Activated CD4-positive, alpha-beta T cell treated with anti-CD3 and anti-CD28 coated beads for 36 hours (primary cell): Measurements from ENCODE around the gene KCNN4. TPM values are rescaled to one million over a fixed set of nuclear protein-coding genes. Genes with fewer than 3 reads are reported as not detected.
A peak's percentile ranks its signal among the peaks of the same experiment; 100 is the strongest.
"Not testable (repeated sequence)": the region's sequence is repeated elsewhere in the genome, so short reads cannot be mapped to it uniquely, and the experiment has no call there.

Source experiments
- ATAC-seq: fragments of 200-7000 bp; cut with Tn5 transposase; one replicate; pipeline ENCODE4 v1.10.0; 2021; ENCODE audit warnings: mild to moderate bottlenecking, moderate library complexity
- CTCF ChIA-PET: fragments of 350-600 bp; sonication (Branson Sonifier 250); formaldehyde crosslinking; loops from one replicate; lab custom pipeline; 2021; ENCODE audit warnings: antibody characterized with exemption; lab: Charles Lee
- POLR2A ChIA-PET: fragments of 350-600 bp; sonication (Branson Sonifier 250); formaldehyde crosslinking; loops from one replicate; lab custom pipeline; 2021; ENCODE audit warnings: antibody characterized with exemption, inconsistent platforms; lab: Charles Lee
- DNase-seq: peaks from one replicate; pipeline ENCODE4 v3.0.0-alpha.2; 2020
- H3K27ac Mint-ChIP-seq: one replicate; pipeline ENCODE4 v1.8.0; 2021; ENCODE audit warnings: mixed read lengths
- H3K27me3 Mint-ChIP-seq: one replicate; pipeline ENCODE4 v1.8.0; 2021; ENCODE audit warnings: mixed read lengths
- H3K36me3 Mint-ChIP-seq: one replicate; pipeline ENCODE4 v1.8.0; 2021; ENCODE audit warnings: low read depth, mixed read lengths
- H3K4me1 Mint-ChIP-seq: one replicate; pipeline ENCODE4 v1.8.0; 2021; ENCODE audit warnings: mixed read lengths
- H3K4me3 Mint-ChIP-seq: one replicate; pipeline ENCODE4 v1.8.0; 2021; ENCODE audit warnings: mild to moderate bottlenecking, moderate library complexity, mixed read lengths
- H3K9me3 Mint-ChIP-seq: one replicate; pipeline ENCODE4 v1.8.0; 2021; ENCODE audit warnings: low read depth, mixed read lengths
- intact Hi-C, 2 experiments: fragments of 100-400 bp; cut with DNase I in 1 of 2; cut with micrococcal nuclease in 1 of 2; formaldehyde crosslinking; loops; one replicate each; pipeline versions ENCODE4 v1.14.2 to v1.15.1; 2022 to 2024; cut with DNase I, micrococcal nuclease
- total RNA-seq, 2 experiments: library from RNA; stranded (reverse); gene quantifications; one replicate each; pipeline ENCODE4 v1.2.3, GENCODE V29; 2021

Gene KCNN4
- total RNA-seq = 100 to 1,000 TPM; 103 to 110 TPM

- peak within 1 kb of the TSS; percentile 94 for H3K27ac Mint-ChIP-seq
- peaks cover 37% of the 10 kb centered on the region for H3K36me3 Mint-ChIP-seq
- ChIA-PET CTCF (interaction anchor here (0.6 to 1.8 kb wide), 5 partner anchors 15 to 36 kb away, joined by 3 to 23 read pairs (median 4); partner anchors contain the start of gene SMG9), POLR2A (interaction anchor here (0.6 to 2.4 kb wide), 7 partner anchors 14 to 250 kb away, joined by 4 to 19 read pairs (median 5); partner anchors contain the start of gene SMG9)
- no peaks in the 10 kb centered on the region for H3K9me3 Mint-ChIP-seq
- H3K4me1 Mint-ChIP-seq = peaks cover 74% of the 10 kb centered on the region
- intact Hi-C loops = loop anchor here (1.0 to 10.0 kb wide), 10 partner anchors 16 to 346 kb away; partner anchors contain the start of genes ETHE1 (in 2 of the 2), SMG9 (in 2 of the 2), IRGQ (in 1 of the 2) and ZNF576 (in 1 of the 2)
- H3K4me3 Mint-ChIP-seq = peak within 1 kb of the TSS; percentile 78
- ATAC-seq (peak; percentile 68), DNase-seq (peak; percentile 91)
- H3K27me3 Mint-ChIP-seq = no peaks in the 10 kb centered on the region
Observed at GRCh38 chr19:43780706-43781525, at the start of gene KCNN4. KCNN4 (minus strand) TSS chr19:43780973; CDS start chr19:43780861, 112 bp downstream.

DNA sequence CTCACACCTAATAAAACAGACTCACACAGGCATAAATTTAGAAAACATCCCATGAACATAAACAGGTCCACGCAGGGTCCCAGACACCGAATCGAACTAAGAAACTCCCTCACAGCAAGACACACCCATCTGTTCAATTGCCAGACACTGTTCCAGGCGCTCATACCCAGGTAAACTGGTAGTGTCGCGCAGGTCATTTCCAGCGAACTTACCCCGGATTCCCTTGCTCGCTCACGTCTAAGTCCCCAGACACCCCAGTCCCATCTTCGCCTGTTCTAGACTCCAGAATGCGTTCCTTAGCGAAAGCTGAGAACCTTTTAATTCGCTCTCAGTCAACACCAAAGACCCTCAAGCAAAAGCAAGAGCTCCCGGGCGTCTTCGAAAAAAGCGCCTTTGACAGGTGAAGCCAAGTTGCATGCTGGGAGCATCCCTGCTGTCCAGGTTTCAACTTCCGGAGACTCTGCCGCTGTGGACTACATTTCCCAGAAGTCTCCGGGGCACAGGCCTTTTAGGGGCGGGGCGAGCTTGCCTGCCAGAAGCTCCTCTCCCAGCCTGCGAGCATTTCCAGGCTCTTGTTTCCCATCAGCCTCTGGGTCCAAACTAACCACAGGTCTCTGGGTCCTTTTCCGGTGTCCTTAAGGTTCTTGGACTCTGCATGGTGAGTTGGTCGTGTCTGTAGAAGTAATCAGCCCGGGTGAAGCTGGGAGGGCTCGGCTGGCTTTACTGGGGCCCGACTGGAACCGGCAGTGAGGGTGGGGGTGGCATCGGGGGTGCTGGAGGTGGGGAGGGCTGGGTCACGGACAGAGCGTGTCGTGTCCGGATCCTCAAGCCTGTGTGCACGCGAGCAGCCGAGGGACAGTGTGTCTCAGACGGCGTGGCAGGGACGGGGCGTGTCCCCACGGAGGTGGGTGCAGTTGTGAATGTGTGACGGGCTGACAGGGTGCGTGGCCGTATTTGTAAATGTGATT, 46.3 kb upstream of the KCNN4 start, which contains the start of gene ZNF283:
TSS of gene ZNF283 (plus strand) at position 535 of the 968 bp plus-strand sequence. CDS start 6,184 bp downstream, outside the sequence.
- H3K27ac Mint-ChIP-seq = peak within 1 kb of the TSS; percentile 60

DNA sequence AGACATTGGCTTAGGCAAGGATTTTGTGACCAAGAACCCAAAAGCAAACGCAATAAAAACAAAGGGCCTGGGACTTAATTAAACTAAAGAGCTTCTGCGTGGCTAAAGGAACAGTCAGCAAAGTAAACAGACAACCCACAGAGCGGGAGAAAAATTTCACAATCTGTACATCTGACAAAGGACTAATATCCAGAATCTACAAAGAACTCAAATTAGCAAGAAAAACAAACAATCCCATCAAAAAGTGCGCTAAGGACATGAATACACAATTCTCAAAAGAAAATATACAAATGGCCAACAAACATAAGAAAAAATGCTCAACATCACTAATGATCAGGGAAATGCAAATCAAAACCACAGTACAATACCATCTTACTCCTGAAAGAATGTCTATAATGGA, 43.8 kb upstream of the KCNN4 start:
- intact Hi-C loops = loop anchor here in 1 of 2 experiments (10.0 kb wide), 1 partner anchor 110 kb away; the partner anchor contains the start of gene ZNF45
- CTCF ChIA-PET = interaction anchor here (1.3 kb wide), 1 partner anchor 305 kb away, joined by 3 read pairs; no protein-coding TSS in a partner anchor
- ATAC-seq, POLR2A ChIA-PET, H3K4me3 Mint-ChIP-seq, DNase-seq, H3K9me3 Mint-ChIP-seq, H3K27ac Mint-ChIP-seq: not testable (repeated sequence)
- Mint-ChIP-seq H3K36me3 (peaks cover 19% of the 10 kb centered on the region), H3K27me3 (peaks cover 17% of the 10 kb centered on the region), H3K4me1 (peaks cover 25% of the 10 kb centered on the region)

More for the DNA sequence above, 46.3 kb upstream of the KCNN4 start, which contains the start of gene ZNF283:
- peak; percentile 99 for ATAC-seq
- peak; percentile 92 for DNase-seq
- CTCF ChIA-PET = interaction anchor here (0.5 to 1.2 kb wide), 6 partner anchors 8 to 427 kb away, joined by 3 to 4 read pairs (median 4); no protein-coding TSS in a partner anchor
- Mint-ChIP-seq H3K4me1 (peaks cover 14% of the 10 kb centered on the region), H3K9me3 (peaks cover 5% of the 10 kb centered on the region), H3K36me3 (peaks cover 38% of the 10 kb centered on the region), H3K27me3 (peaks cover 5% of the 10 kb centered on the region), H3K4me3 (peak within 1 kb of the TSS; percentile 87)
- intact Hi-C loops = loop anchor here (1.0 to 10.0 kb wide), 10 partner anchors 72 to 673 kb away; partner anchors contain the start of genes ZNF45 (in 2 of the 2), SMG9 (in 1 of the 2), ZNF180 (in 1 of the 2) and ZNF221 (in 1 of the 2)
- POLR2A ChIA-PET = interaction anchor here (0.6 to 0.7 kb wide), 2 partner anchors 33 to 103 kb away, joined by 3 read pairs; no protein-coding TSS in a partner anchor

DNA sequence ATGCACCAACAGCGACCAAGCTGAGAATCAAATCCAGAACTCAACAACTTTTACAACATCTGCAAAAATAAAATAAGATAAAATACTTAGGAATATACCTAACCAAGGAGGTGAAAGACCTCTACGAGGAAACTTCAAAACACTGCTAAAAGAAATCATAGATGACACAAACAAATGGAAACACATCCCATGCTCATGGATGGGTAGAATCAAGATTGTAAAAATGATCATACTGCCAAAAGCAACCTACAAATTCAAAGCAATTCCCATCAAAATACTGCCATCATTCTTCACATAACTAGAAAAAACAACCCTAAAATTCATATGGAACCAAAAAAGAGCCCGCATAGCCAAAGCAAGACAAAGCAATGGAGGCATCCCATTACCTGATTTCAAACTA, 43.1 kb upstream of the KCNN4 start:
- H3K36me3 Mint-ChIP-seq = peaks cover 13% of the 10 kb centered on the region
- ATAC-seq, H3K9me3 Mint-ChIP-seq, H3K27ac Mint-ChIP-seq, POLR2A ChIA-PET, DNase-seq, H3K4me3 Mint-ChIP-seq: not testable (repeated sequence)
- intact Hi-C loops = loop anchor here in 1 of 2 experiments (10.0 kb wide), 1 partner anchor 111 kb away; the partner anchor contains the start of gene ZNF45
- peaks cover 25% of the 10 kb centered on the region for H3K4me1 Mint-ChIP-seq
- peaks cover 17% of the 10 kb centered on the region for H3K27me3 Mint-ChIP-seq
- CTCF ChIA-PET = interaction anchor here (1.3 to 3.2 kb wide), 2 partner anchors 14 to 304 kb away, joined by 3 to 16 read pairs; no protein-coding TSS in a partner anchor

GRCh38 chr19:43820884-43821215, 40.1 kb upstream of the KCNN4 start:
- intact Hi-C loops = loop anchor here in 1 of 2 experiments (10.0 kb wide), 1 partner anchor 114 kb away; the partner anchor contains the start of gene ZNF45
- H3K27me3 Mint-ChIP-seq = peaks cover 22% of the 10 kb centered on the region
- DNase-seq = no peak
- peak overlapping the region; percentile 56 for H3K27ac Mint-ChIP-seq
- H3K4me1 Mint-ChIP-seq = peaks cover 11% of the 10 kb centered on the region
- H3K4me3 Mint-ChIP-seq = peak overlapping the region; percentile 73
- ChIA-PET CTCF (interaction anchor here (0.6 to 3.2 kb wide), 3 partner anchors 11 to 374 kb away, joined by 3 to 16 read pairs (median 3); no protein-coding TSS in a partner anchor), POLR2A (interaction anchor here (0.5 kb wide), 1 partner anchor 300 kb away, joined by 3 read pairs; no protein-coding TSS in a partner anchor)
- peaks cover 4% of the 10 kb centered on the region for H3K9me3 Mint-ChIP-seq
- no peaks in the 10 kb centered on the region for H3K36me3 Mint-ChIP-seq
- no peak for ATAC-seq

GRCh38 chr19:43820098-43820883, 39.5 kb upstream of the KCNN4 start:
- ATAC-seq (peak; percentile 75), DNase-seq (peak; percentile 68)
- peaks cover 11% of the 10 kb centered on the region for H3K4me1 Mint-ChIP-seq
- peaks cover 4% of the 10 kb centered on the region for H3K9me3 Mint-ChIP-seq
- ChIA-PET CTCF (interaction anchor here (0.6 to 3.2 kb wide), 3 partner anchors 11 to 165 kb away, joined by 3 to 16 read pairs (median 4); no protein-coding TSS in a partner anchor), POLR2A (interaction anchor here (0.7 kb wide), 1 partner anchor 18 kb away, joined by 4 read pairs; the partner anchor contains the start of gene LYPD5)
- H3K27me3 Mint-ChIP-seq = peaks cover 22% of the 10 kb centered on the region
- intact Hi-C loops = loop anchor here in 1 of 2 experiments (10.0 kb wide), 1 partner anchor 115 kb away; the partner anchor contains the start of gene ZNF45
- peak overlapping the region; percentile 56 for H3K27ac Mint-ChIP-seq
- no peaks in the 10 kb centered on the region for H3K36me3 Mint-ChIP-seq
- H3K4me3 Mint-ChIP-seq = peak overlapping the region; percentile 73

- intact Hi-C loops = loop anchor here in 1 of 2 experiments (10.0 kb wide), 1 partner anchor 374 kb away; no protein-coding TSS in a partner anchor
- no peaks in the 10 kb centered on the region for H3K36me3 Mint-ChIP-seq
Observed at GRCh38 chr19:43818500-43818899, 37.7 kb upstream of the KCNN4 start.

DNA sequence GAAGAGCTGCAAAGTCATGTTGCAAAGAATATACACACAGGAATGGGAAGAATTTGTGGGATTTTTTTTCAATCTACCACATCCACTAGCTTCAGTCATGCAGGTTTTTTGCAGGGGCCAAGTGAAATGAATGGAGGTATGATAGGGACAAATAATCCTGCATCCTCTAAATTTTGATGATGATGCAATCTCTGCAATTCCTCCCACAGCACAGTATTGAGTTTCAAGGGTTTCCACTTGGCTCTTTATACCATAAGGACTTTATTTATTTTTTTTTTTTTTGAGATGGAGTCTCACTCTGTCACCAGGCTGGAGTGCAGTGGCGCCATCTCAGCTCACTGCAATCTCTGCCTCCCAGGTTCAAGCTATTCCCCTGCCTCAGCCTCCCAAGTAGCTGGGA, 36.7 kb upstream of the KCNN4 start:
- ATAC-seq, DNase-seq, H3K4me3 Mint-ChIP-seq, H3K27ac Mint-ChIP-seq, H3K9me3 Mint-ChIP-seq, H3K36me3 Mint-ChIP-seq: not testable (repeated sequence)
- POLR2A ChIA-PET = interaction anchor here (0.5 to 0.8 kb wide), 2 partner anchors 20 to 126 kb away, joined by 3 read pairs; no protein-coding TSS in a partner anchor
- intact Hi-C loops = loop anchor here in 1 of 2 experiments (10.0 kb wide), 1 partner anchor 373 kb away; no protein-coding TSS in a partner anchor
- Mint-ChIP-seq H3K4me1 (peaks cover 11% of the 10 kb centered on the region), H3K27me3 (peaks cover 16% of the 10 kb centered on the region)
- CTCF ChIA-PET = interaction anchor here (0.6 to 1.4 kb wide), 4 partner anchors 24 to 289 kb away, joined by 3 to 6 read pairs (median 3); no protein-coding TSS in a partner anchor

More at GRCh38 chr19:43818500-43818899, 37.7 kb upstream of the KCNN4 start:
- ATAC-seq (no peak), DNase-seq (no peak)
- ChIA-PET POLR2A (no interaction called here), CTCF (interaction anchor here (1.8 kb wide), 2 partner anchors 9 to 263 kb away, joined by 4 to 5 read pairs; no protein-coding TSS in a partner anchor)
- peaks cover 4% of the 10 kb centered on the region for H3K9me3 Mint-ChIP-seq
- H3K4me1 Mint-ChIP-seq = peaks cover 11% of the 10 kb centered on the region
- no peak overlapping the region for H3K27ac Mint-ChIP-seq
- peaks cover 16% of the 10 kb centered on the region for H3K27me3 Mint-ChIP-seq
- no peak overlapping the region for H3K4me3 Mint-ChIP-seq
